Prostate gland (tissue), 2 donors: ENCODE results near the gene DNMT1.

Experiments used
- POLR2A ChIP-seq: fragments of 450-650 bp; IDR thresholded peaks from one replicate; pipeline ENCODE4 v1.6.1; 2016; ENCODE audit warnings: antibody characterized with exemption, mild to moderate bottlenecking
- TF ChIP-seq, protein P1 (sequence below), 4 experiments: fragments of 200-600 bp in 2 of 4; fragments of 450-650 bp in 2 of 4; sonication (generic) in 2 of 4; IDR thresholded peaks; 1 replicate in 3 of 4; 2 replicates in 1 of 4; pipeline ENCODE4 v1.5.1; 2016 to 2019; ENCODE audit warnings: antibody characterized with exemption in 4 of 4, mild to moderate bottlenecking in 2 of 4, moderate library complexity in 2 of 4

DNA sequence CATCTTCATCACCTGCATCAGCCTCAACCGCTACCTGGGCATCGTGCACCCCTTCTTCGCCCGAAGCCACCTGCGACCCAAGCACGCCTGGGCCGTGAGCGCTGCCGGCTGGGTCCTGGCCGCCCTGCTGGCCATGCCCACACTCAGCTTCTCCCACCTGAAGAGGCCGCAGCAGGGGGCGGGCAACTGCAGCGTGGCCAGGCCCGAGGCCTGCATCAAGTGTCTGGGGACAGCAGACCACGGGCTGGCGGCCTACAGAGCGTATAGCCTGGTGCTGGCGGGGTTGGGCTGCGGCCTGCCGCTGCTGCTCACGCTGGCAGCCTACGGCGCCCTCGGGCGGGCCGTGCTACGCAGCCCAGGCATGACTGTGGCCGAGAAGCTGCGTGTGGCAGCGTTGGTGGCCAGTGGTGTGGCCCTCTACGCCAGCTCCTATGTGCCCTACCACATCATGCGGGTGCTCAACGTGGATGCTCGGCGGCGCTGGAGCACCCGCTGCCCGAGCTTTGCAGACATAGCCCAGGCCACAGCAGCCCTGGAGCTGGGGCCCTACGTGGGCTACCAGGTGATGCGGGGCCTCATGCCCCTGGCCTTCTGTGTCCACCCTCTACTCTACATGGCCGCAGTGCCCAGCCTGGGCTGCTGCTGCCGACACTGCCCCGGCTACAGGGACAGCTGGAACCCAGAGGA, 80.6 kb downstream of the DNMT1 start:
- TF ChIP-seq, protein P1, sequence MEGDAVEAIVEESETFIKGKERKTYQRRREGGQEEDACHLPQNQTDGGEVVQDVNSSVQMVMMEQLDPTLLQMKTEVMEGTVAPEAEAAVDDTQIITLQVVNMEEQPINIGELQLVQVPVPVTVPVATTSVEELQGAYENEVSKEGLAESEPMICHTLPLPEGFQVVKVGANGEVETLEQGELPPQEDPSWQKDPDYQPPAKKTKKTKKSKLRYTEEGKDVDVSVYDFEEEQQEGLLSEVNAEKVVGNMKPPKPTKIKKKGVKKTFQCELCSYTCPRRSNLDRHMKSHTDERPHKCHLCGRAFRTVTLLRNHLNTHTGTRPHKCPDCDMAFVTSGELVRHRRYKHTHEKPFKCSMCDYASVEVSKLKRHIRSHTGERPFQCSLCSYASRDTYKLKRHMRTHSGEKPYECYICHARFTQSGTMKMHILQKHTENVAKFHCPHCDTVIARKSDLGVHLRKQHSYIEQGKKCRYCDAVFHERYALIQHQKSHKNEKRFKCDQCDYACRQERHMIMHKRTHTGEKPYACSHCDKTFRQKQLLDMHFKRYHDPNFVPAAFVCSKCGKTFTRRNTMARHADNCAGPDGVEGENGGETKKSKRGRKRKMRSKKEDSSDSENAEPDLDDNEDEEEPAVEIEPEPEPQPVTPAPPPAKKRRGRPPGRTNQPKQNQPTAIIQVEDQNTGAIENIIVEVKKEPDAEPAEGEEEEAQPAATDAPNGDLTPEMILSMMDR (IDR thresholded peaks at IDR 0.05): no peak
- TF ChIP-seq POLR2A: no peak
